Measurements from ENCODE around the gene ROM1.
"Not testable (repeated sequence)": the region's sequence is repeated elsewhere in the genome, so short reads cannot be mapped to it uniquely, and the experiment has no call there.

ROM1 gene

DNA sequence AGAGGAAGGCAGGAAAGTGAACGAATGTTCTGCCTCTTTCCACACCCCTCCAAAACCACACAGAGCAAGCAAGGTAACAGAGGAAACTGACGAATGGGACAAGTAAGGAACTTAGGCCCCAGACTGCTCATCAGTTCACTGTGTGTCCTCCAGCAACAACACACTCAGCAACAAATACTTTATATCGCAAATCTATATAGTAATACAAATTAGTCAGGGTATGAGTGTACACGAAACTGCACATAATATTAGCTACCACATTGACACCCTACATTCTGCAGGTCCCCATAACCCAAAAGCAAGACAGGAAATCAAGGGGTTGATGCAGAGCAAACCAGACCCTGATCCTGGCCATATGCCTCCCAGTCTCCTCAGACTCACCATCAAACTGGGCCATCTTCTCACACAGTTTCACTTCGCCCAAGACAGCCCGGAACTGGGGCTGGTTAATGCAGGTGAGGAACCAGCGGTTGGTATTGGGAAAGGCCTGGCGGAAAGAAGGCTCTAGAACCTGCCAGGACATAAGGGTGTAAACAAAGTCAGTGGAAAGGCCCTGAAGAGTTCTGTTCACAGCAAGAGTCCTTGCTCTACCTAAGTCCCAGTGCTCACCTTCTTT lies 45.9 kb upstream of the ROM1 start:
- Histone ChIP-seq H3K4me2 (ENCODE audit: insufficient read depth, low read length) (peak overlapping the region; percentile 28; the same call in 1 of the 2 replicates), H3K4me3 (ENCODE audit: low read depth in 1 of 2, low read length in 2 of 2) (no peak overlapping the region), H3K4me1 (ENCODE audit: insufficient read depth, low read length) (peaks cover 53% of the 10 kb centered on the region), H3K36me3 (ENCODE audit: insufficient read depth, low read length) (peaks cover 96% of the 10 kb centered on the region), H3K27ac (ENCODE audit: low read length) (no peak overlapping the region), H3K27me3 (ENCODE audit: insufficient read depth, low read length, poor library complexity) (no peaks in the 10 kb centered on the region), H3K9ac (ENCODE audit: low read depth, low read length) (no peak overlapping the region), H3K79me2 (ENCODE audit: insufficient read depth, low read length) (peaks cover 81% of the 10 kb centered on the region), H2AFZ (ENCODE audit: low read depth, low read length) (no peak overlapping the region), H4K20me1 (ENCODE audit: insufficient read depth, low read length) (peaks cover 54% of the 10 kb centered on the region; the same call in 1 of the 2 replicates), H3K9me3 (ENCODE audit: insufficient read depth, low read length, severe bottlenecking) (no peaks in the 10 kb centered on the region)
- DNase-seq (no peak), ATAC-seq (ENCODE audit: insufficient read depth, low read depth) (no peak)
- TF ChIP-seq EZH2 (IDR thresholded peaks at IDR 0.05; ENCODE audit: borderline replicate concordance, low read depth, low read length, severe bottlenecking), result no peak
- TF ChIP-seq, protein P1, sequence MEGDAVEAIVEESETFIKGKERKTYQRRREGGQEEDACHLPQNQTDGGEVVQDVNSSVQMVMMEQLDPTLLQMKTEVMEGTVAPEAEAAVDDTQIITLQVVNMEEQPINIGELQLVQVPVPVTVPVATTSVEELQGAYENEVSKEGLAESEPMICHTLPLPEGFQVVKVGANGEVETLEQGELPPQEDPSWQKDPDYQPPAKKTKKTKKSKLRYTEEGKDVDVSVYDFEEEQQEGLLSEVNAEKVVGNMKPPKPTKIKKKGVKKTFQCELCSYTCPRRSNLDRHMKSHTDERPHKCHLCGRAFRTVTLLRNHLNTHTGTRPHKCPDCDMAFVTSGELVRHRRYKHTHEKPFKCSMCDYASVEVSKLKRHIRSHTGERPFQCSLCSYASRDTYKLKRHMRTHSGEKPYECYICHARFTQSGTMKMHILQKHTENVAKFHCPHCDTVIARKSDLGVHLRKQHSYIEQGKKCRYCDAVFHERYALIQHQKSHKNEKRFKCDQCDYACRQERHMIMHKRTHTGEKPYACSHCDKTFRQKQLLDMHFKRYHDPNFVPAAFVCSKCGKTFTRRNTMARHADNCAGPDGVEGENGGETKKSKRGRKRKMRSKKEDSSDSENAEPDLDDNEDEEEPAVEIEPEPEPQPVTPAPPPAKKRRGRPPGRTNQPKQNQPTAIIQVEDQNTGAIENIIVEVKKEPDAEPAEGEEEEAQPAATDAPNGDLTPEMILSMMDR (IDR thresholded peaks at IDR 0.05; ENCODE audit: borderline replicate concordance, extremely low read depth, low read length, poor library complexity, severe bottlenecking), result no peak

DNA sequence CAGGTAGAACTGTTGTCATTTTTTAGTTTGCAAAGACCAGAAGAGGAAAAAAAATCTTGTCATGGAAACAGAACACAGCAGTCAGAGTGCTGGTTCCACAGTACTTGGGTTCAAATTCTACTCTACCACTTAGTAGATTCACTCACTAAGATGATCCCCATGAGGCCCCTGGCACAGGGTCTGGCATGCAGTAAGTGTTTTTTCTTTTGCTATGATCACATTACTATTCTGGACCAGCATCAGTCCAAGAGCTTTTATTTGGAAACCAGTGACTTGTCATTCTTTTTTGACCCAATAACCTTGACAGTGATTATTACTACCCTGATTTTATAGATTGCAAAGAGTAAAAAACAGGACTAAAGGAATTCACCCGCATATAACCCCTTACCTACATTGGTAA lies 43.4 kb upstream of the ROM1 start:
- ATAC-seq (ENCODE audit: insufficient read depth, low read depth) (no peak), DNase-seq (no peak)
- no peak overlapping the region for H3K9ac ChIP-seq (ENCODE audit: low read depth, low read length)
- H3K79me2 ChIP-seq (ENCODE audit: insufficient read depth, low read length), result peaks cover 88% of the 10 kb centered on the region
- H3K4me1 ChIP-seq (ENCODE audit: insufficient read depth, low read length), result peaks cover 55% of the 10 kb centered on the region
- no peaks in the 10 kb centered on the region for H3K9me3 ChIP-seq (ENCODE audit: insufficient read depth, low read length, severe bottlenecking)
- H2AFZ ChIP-seq (ENCODE audit: low read depth, low read length), result no peak overlapping the region
- peak overlapping the region; percentile 26; the same call in 1 of the 2 replicates for H3K4me2 ChIP-seq (ENCODE audit: insufficient read depth, low read length)
- H3K4me3 ChIP-seq (ENCODE audit: low read depth in 1 of 2, low read length in 2 of 2), result no peak overlapping the region
- no peaks in the 10 kb centered on the region for H3K27me3 ChIP-seq (ENCODE audit: insufficient read depth, low read length, poor library complexity)
- H4K20me1 ChIP-seq (ENCODE audit: insufficient read depth, low read length), result peaks cover 57% of the 10 kb centered on the region; the same call in 1 of the 2 replicates
- TF ChIP-seq EZH2 (IDR thresholded peaks at IDR 0.05; ENCODE audit: borderline replicate concordance, low read depth, low read length, severe bottlenecking), result no peak
- TF ChIP-seq, protein P1 (IDR thresholded peaks at IDR 0.05; ENCODE audit: borderline replicate concordance, extremely low read depth, low read length, poor library complexity, severe bottlenecking), result no peak
- H3K36me3 ChIP-seq (ENCODE audit: insufficient read depth, low read length), result peaks cover 78% of the 10 kb centered on the region
- H3K27ac ChIP-seq (ENCODE audit: low read length), result no peak overlapping the region

DNA sequence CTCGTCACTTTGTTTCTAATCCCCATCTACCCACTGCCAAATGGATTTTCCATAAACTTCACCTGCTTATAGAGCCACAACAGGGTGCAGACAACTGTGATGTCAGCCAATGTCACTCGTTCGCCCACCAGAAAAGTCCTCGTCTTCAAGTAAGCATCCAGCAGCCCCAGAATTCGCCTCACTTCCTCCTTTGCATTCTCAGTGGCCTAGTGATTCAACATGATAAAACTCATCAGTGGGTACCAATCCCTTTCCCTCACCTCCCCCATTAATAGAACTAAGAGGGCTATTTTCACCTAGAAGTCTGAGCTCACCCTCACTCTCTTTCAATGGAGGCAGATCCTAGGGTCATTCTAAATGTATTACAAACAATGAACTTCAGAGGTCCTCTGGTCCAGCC lies 42.2 kb upstream of the ROM1 start:
- H3K79me2 ChIP-seq (ENCODE audit: insufficient read depth, low read length), result peaks cover 88% of the 10 kb centered on the region
- peaks cover 76% of the 10 kb centered on the region for H3K36me3 ChIP-seq (ENCODE audit: insufficient read depth, low read length)
- H3K27me3 ChIP-seq (ENCODE audit: insufficient read depth, low read length, poor library complexity); H3K9ac ChIP-seq (ENCODE audit: low read depth, low read length); H3K9me3 ChIP-seq (ENCODE audit: insufficient read depth, low read length, severe bottlenecking); H3K27ac ChIP-seq (ENCODE audit: low read length); DNase-seq; H3K4me3 ChIP-seq (ENCODE audit: low read depth in 1 of 2, low read length in 2 of 2); H2AFZ ChIP-seq (ENCODE audit: low read depth, low read length); ATAC-seq (ENCODE audit: insufficient read depth, low read depth): not testable (repeated sequence)
- peak overlapping the region; percentile 64 for H3K4me2 ChIP-seq (ENCODE audit: insufficient read depth, low read length)
- peaks cover 47% of the 10 kb centered on the region; the same call in 1 of the 2 replicates for H4K20me1 ChIP-seq (ENCODE audit: insufficient read depth, low read length)
- peaks cover 68% of the 10 kb centered on the region for H3K4me1 ChIP-seq (ENCODE audit: insufficient read depth, low read length)

DNA sequence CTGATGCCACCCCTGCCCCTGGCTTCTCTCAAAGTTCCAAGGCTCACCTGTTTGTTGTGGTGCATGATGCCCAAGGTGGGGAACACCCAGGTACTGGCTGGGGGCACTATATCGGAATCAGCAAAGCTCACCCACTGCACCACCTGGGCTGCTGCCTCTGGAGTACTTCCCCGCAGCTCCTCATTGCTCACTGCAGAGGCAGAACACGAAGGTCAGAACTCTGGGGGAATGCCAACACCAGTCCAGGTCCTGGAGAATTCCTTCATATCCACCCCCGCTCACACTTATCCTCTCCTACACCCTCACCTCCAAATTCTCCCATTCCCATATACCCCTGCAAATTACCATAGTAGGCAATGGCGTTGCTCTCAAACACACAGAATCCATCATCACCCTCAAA lies 41.6 kb upstream of the ROM1 start:
- H3K9me3 ChIP-seq (ENCODE audit: insufficient read depth, low read length, severe bottlenecking); DNase-seq; H2AFZ ChIP-seq (ENCODE audit: low read depth, low read length); ATAC-seq (ENCODE audit: insufficient read depth, low read depth); H3K4me3 ChIP-seq (ENCODE audit: low read depth in 1 of 2, low read length in 2 of 2); H3K27me3 ChIP-seq (ENCODE audit: insufficient read depth, low read length, poor library complexity); H3K27ac ChIP-seq (ENCODE audit: low read length): not testable (repeated sequence)
- Histone ChIP-seq H3K36me3 (ENCODE audit: insufficient read depth, low read length) (peaks cover 76% of the 10 kb centered on the region), H3K4me2 (ENCODE audit: insufficient read depth, low read length) (peak overlapping the region; percentile 64), H3K9ac (ENCODE audit: low read depth, low read length) (peak overlapping the region; percentile 71), H3K4me1 (ENCODE audit: insufficient read depth, low read length) (peaks cover 71% of the 10 kb centered on the region), H4K20me1 (ENCODE audit: insufficient read depth, low read length) (peaks cover 43% of the 10 kb centered on the region; the same call in 1 of the 2 replicates), H3K79me2 (ENCODE audit: insufficient read depth, low read length) (peaks cover 88% of the 10 kb centered on the region)

All from DND-41 (cell line).